Measurements from ENCODE around the gene PRR7. TPM values are rescaled to one million over a fixed set of nuclear protein-coding genes. Genes with fewer than 3 reads are reported as not detected.
"Not testable (repeated sequence)": the region's sequence is repeated elsewhere in the genome, so short reads cannot be mapped to it uniquely, and the experiment has no call there.

PRR7 gene
- total RNA-seq, 1 experiment from 2014 or later, result 23.2 TPM

GRCh38 chr5:177482359-177482795 lies 35.8 kb downstream of the PRR7 start:
- Mint-ChIP-seq H3K36me3 (ENCODE audit: insufficient read depth, unreplicated experiment) (peaks cover 22% of the 10 kb centered on the region), H3K9me3 (ENCODE audit: unreplicated experiment) (no peaks in the 10 kb centered on the region), H3K4me3 (ENCODE audit: unreplicated experiment) (no peak overlapping the region), H3K4me1 (ENCODE audit: insufficient read depth, unreplicated experiment) (peaks cover 44% of the 10 kb centered on the region), H3K27me3 (ENCODE audit: insufficient read depth, unreplicated experiment) (no peaks in the 10 kb centered on the region), H3K27ac (ENCODE audit: low read depth, unreplicated experiment) (no peak overlapping the region)
- intact Hi-C loops (cut with micrococcal nuclease), result no loop called here
- CTCF ChIA-PET, result interaction anchor here (0.6 to 0.9 kb wide), 3 partner anchors 13 to 163 kb away, joined by 3 to 5 read pairs (median 5); no protein-coding TSS in a partner anchor
- no peak for DNase-seq (ENCODE audit: unreplicated experiment)
- BruUV-seq (replicated peaks), result no TSS peak
- no peak for TF ChIP-seq CTCF (IDR thresholded peaks at IDR 0.05; ENCODE audit: unreplicated experiment)
- POLR2A ChIA-PET, result no interaction called here

- H3K4me1 Mint-ChIP-seq (ENCODE audit: insufficient read depth, unreplicated experiment), result peaks cover 38% of the 10 kb centered on the region
- H3K36me3 Mint-ChIP-seq (ENCODE audit: insufficient read depth, unreplicated experiment), result peaks cover 24% of the 10 kb centered on the region
- no peak for TF ChIP-seq CTCF (IDR thresholded peaks at IDR 0.05; ENCODE audit: unreplicated experiment)
- no peak for DNase-seq (ENCODE audit: unreplicated experiment)
- CTCF ChIA-PET, result interaction anchor here (0.6 to 0.9 kb wide), 3 partner anchors 12 to 164 kb away, joined by 3 to 5 read pairs (median 5); no protein-coding TSS in a partner anchor
- no peaks in the 10 kb centered on the region for H3K9me3 Mint-ChIP-seq (ENCODE audit: unreplicated experiment)
- no TSS peak for BruUV-seq (replicated peaks)
- no peaks in the 10 kb centered on the region for H3K27me3 Mint-ChIP-seq (ENCODE audit: insufficient read depth, unreplicated experiment)
- intact Hi-C loops (cut with micrococcal nuclease), result no loop called here
- no peak overlapping the region for H3K27ac Mint-ChIP-seq (ENCODE audit: low read depth, unreplicated experiment)
- POLR2A ChIA-PET, result no interaction called here
- no peak overlapping the region for H3K4me3 Mint-ChIP-seq (ENCODE audit: unreplicated experiment)
Measured at GRCh38 chr5:177483042-177483441, 36.4 kb downstream of the PRR7 start.

DNA sequence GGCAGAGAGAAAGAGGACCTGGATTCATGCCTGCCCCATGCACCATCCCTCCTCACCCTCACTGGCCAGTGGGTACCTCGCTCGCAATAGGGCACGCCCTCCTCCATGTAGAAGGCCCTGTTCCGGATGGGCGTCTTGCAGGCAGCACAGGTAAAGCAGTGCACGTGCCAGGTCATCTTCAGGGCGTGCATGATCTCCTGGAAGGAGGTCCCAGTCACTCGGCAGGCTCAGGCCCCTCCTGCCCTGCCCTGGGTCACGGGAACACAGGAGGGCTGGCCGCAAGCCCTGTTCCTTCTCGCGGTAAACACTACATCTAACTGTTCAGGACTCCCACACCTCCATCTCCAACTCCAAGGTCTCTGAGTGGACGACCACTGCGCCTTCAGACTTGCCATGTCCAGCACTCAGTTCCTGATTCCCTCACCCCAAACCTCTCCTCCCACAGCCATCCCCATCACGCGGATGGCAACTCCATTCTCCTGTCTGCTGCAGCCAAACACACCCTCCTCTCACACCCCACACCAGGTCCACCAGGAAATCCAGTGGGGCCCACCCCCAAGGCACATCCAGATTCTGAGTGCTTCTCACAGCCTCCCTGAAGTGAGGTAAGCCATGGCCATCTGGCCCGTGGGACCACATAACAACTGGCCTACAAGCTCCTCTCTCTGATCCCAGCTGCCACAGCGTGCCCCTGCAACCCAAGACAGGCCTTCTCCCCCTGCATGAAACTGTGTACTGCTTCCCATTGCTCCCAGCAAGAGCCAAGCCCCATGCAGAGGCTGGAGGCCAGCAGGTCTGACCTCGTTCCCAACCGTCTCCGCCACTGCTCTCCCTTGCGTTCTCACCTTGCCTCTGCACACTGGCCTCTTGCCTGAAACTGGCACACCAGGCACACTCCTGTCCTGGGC lies 37.6 kb downstream of the PRR7 start:
- H3K27ac Mint-ChIP-seq (ENCODE audit: low read depth, unreplicated experiment), result peak overlapping the region; percentile 3
- H3K4me3 Mint-ChIP-seq (ENCODE audit: unreplicated experiment), result no peak overlapping the region
- DNase-seq (ENCODE audit: unreplicated experiment), result no peak
- no peak for TF ChIP-seq CTCF (IDR thresholded peaks at IDR 0.05; ENCODE audit: unreplicated experiment)
- no peaks in the 10 kb centered on the region for H3K9me3 Mint-ChIP-seq (ENCODE audit: unreplicated experiment)
- H3K27me3 Mint-ChIP-seq (ENCODE audit: insufficient read depth, unreplicated experiment), result no peaks in the 10 kb centered on the region
- CTCF ChIA-PET, result interaction anchor here (1.0 to 2.0 kb wide), 2 partner anchors 9 to 11 kb away, joined by 3 to 9 read pairs; no protein-coding TSS in a partner anchor
- peaks cover 24% of the 10 kb centered on the region for H3K36me3 Mint-ChIP-seq (ENCODE audit: insufficient read depth, unreplicated experiment)
- peaks cover 26% of the 10 kb centered on the region for H3K4me1 Mint-ChIP-seq (ENCODE audit: insufficient read depth, unreplicated experiment)
- POLR2A ChIA-PET, result interaction anchor here (2.2 kb wide), 1 partner anchor 13 kb away, joined by 5 read pairs; the partner anchor contains the start of gene PDLIM7
- intact Hi-C loops (cut with micrococcal nuclease), result no loop called here
- no TSS peak for BruUV-seq (replicated peaks)

DNA sequence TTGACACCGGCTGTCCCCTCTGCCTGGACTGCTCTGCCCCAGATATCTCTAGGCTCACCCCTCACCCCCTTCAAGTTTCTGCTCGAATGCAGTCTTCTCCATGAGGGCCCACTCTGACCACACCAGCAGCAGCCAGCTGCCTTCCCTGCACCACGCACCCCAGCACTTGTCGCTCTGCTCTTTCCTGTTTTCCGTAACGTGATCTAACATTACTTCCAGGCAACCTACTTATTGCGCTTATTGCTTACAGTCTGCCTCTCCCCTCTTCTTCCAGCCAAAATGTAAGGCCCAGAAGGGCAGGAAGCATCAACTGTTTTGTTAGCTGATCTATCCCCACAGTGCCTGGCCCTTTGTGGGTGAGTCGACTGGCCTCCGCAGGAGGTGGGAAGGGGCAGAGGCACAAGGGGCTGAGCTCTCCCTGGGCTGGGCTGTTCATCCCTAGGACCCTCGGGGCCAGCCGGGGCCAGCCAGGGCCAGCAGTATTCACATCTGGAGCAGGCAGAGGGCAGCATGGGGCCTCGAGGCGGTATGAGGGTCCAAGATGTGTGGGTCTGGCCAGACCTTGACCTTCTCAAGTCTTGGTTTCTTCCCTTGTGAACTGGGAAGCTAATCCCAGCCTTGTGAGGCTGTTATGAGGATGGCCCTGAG lies 38.4 kb downstream of the PRR7 start:
- POLR2A ChIA-PET, result interaction anchor here (0.6 to 2.2 kb wide), 2 partner anchors 12 to 24 kb away, joined by 3 to 5 read pairs; partner anchors contain the start of gene PDLIM7
- H3K36me3 Mint-ChIP-seq (ENCODE audit: insufficient read depth, unreplicated experiment), result peaks cover 28% of the 10 kb centered on the region

GRCh38 chr5:177485753-177486152 lies 39.1 kb downstream of the PRR7 start:
- H3K4me3 Mint-ChIP-seq (ENCODE audit: unreplicated experiment); H3K27me3 Mint-ChIP-seq (ENCODE audit: insufficient read depth, unreplicated experiment); H3K27ac Mint-ChIP-seq (ENCODE audit: low read depth, unreplicated experiment); BruUV-seq (replicated peaks); intact Hi-C loops (cut with micrococcal nuclease); DNase-seq (ENCODE audit: unreplicated experiment); H3K9me3 Mint-ChIP-seq (ENCODE audit: unreplicated experiment): not testable (repeated sequence)
- ChIA-PET POLR2A (interaction anchor here (0.6 to 2.2 kb wide), 3 partner anchors 8 to 25 kb away, joined by 3 to 5 read pairs (median 4); partner anchors contain the start of gene PDLIM7), CTCF (interaction anchor here (1.3 to 2.0 kb wide), 3 partner anchors 10 to 95 kb away, joined by 4 to 9 read pairs (median 5); no protein-coding TSS in a partner anchor)
- Mint-ChIP-seq H3K36me3 (ENCODE audit: insufficient read depth, unreplicated experiment) (peaks cover 33% of the 10 kb centered on the region), H3K4me1 (ENCODE audit: insufficient read depth, unreplicated experiment) (peaks cover 16% of the 10 kb centered on the region)

More for the DNA sequence above, 38.4 kb downstream of the PRR7 start:
- intact Hi-C loops (cut with micrococcal nuclease), result no loop called here
- Mint-ChIP-seq H3K27me3 (ENCODE audit: insufficient read depth, unreplicated experiment) (no peaks in the 10 kb centered on the region), H3K27ac (ENCODE audit: low read depth, unreplicated experiment) (peak overlapping the region; percentile 3), H3K9me3 (ENCODE audit: unreplicated experiment) (no peaks in the 10 kb centered on the region), H3K4me1 (ENCODE audit: insufficient read depth, unreplicated experiment) (peaks cover 18% of the 10 kb centered on the region), H3K4me3 (ENCODE audit: unreplicated experiment) (no peak overlapping the region)
- no peak for DNase-seq (ENCODE audit: unreplicated experiment)
- no TSS peak for BruUV-seq (replicated peaks)
- CTCF ChIA-PET, result interaction anchor here (0.6 to 2.0 kb wide), 5 partner anchors 9 to 94 kb away, joined by 3 to 9 read pairs (median 4); no protein-coding TSS in a partner anchor
- TF ChIP-seq CTCF (IDR thresholded peaks at IDR 0.05; ENCODE audit: unreplicated experiment), result no peak
